Measurements from ENCODE around the gene SBNO2.
"Not testable (repeated sequence)": the region's sequence is repeated elsewhere in the genome, so short reads cannot be mapped to it uniquely, and the experiment has no call there.

SBNO2 gene

GRCh38 chr19:1173845-1174809, at the start of gene SBNO2:
SBNO2 (minus strand) TSS chr19:1174268; CDS start chr19:1154276, 19,992 bp downstream.
- DNase-seq (ENCODE audit: low read depth) = no peak

DNA sequence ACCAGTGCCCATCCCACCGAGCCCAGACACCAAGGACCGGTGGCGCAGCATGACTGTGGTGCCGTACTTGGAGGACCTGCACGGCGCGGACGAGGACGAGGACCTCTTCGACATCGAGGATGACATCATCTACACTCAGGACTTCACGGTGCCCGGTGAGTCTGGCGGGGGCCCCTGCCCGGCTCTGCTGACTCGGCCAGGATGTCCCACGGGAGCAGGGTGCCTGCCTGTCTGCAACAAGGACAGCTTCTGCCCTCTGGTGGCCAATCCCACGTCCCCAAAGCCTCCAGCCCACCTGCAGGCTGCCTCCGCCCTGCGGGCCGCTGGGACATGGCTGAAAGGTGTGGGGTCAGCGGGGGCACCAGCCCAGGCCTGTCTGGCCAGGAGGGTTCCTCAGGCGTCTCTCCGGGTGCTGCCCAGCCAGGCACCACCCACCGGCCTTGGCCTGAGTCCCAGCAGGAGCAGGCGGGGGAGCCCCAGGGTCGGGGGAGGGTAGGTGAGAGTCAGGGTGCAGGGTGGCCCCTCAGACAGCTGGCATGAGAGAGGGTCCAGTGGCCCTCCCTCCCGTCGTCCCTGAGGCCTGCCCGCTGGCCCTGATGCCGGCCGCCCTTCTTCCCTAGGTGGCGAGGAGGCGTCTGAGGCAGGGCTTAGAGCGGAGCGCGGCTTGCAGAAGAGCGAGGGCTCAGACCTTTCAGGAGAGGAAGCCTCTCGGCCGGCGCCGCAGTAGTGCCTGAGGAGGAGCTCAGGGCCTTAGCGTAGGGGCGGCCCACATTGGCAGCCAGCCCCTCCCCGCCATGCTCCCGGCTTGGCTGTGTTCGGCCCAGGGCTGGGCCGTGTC, 49.2 kb upstream of the SBNO2 start:
- no peak for DNase-seq (ENCODE audit: low read depth)

GRCh38 chr19:1222394-1222793, 48.3 kb upstream of the SBNO2 start:
- no peak for DNase-seq (ENCODE audit: low read depth)

DNA sequence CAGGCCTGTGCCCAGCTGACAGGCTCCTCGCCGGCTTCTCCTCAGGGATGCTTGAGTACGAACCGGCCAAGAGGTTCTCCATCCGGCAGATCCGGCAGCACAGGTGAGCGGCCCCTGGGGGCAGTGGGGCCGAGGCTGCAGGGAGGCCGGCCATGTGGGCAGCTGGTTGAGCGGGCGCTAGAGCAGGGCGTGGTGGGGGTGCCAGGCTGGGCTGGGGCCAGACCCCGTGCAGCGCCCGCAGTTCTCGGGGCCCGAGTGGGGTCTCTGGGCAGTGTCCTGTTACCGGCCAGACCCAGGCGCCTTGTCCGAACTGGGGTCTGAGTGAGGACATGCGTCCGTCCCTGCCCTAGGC, 47.8 kb upstream of the SBNO2 start:
- no peak for DNase-seq (ENCODE audit: low read depth)

GRCh38 chr19:1220976-1221903, 47.2 kb upstream of the SBNO2 start:
- DNase-seq (ENCODE audit: low read depth) = no peak

DNA sequence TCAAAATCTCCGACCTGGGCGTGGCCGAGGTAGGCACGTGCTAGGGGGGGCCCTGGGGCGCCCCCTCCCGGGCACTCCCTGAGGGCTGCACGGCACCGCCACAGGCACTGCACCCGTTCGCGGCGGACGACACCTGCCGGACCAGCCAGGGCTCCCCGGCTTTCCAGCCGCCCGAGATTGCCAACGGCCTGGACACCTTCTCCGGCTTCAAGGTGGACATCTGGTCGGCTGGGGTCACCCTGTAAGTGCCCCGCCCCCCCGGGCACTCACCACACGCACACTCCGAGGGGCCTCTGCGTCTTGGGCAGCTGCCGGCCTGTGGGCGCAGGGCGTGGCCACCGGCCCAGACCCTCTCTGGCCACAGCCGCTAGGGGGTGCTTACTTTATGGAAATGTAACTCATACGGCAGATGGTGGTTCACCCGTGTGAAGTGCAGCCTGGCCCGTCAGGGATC, 46.4 kb upstream of the SBNO2 start:
- no peak for DNase-seq (ENCODE audit: low read depth)

DNA sequence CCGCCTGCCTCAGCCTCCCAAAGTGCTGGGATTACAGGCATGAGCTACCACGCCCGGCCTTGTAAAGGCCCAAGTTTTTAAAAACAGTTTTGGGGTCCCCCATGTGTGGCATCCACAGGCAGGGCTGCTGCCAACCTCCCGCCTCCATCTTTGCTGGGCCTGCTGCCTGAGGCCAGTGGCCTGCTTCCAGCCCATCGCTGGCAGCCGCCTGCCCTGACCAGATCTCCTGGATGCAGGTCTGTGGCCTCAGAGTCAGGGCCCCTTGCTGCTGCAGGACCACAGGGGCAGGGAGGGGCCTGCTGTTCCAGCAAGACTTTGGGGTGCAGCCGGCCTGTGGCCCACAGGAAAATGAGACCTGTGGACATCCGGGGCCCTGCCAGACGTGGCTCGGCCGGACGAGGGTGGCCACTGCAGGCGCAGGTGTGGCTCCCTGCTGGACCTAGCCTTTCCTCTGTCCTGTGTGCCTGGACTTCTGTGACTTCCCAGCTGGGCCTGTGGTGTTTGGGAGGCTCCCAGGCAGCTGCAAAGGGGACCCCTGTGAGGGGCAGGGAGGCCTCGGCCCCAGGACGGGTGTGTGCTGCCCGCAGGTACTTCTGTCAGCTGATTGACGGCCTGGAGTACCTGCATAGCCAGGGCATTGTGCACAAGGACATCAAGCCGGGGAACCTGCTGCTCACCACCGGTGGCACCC, 45.9 kb upstream of the SBNO2 start:
- DNase-seq (ENCODE audit: low read depth) = no peak

DNA sequence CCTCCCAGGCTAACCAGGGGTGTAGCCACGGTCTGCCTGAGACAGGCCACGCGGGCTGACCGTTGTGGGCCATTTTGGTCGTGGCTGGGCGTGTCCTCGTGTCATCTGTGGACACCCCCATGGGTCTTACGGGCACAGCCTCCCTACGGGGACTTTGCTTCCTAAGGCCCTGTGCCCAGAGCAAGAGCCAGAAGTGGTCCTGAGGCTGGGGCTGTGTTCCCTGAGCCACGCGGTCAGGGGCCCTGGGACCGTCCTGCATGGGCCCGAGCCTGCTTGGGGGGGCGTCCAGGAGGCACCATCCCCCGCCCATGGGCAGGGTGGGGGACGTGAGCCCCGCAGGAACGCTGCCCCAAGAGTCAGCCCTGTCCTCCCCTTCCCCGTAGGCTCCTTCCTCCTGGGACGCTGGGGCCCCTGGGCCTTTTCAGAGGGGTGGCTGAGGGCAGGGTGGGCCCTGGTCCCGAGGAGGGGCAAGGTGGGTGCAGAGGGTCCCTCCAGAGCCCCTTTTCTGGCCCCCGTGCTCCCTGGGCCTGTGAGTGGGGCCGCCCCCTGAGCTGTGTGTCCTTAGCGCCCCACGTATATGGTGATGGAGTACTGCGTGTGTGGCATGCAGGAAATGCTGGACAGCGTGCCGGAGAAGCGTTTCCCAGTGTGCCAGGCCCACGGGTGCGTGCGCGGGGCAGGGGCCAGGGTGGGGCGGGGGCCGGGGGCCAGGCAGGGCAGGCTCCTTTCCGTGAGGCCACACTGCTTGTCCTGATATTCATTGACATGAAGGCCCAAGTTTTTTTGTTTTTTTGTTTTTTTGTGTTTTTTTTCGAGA, 44.9 kb upstream of the SBNO2 start:
- no peak for DNase-seq (ENCODE audit: low read depth)

DNA sequence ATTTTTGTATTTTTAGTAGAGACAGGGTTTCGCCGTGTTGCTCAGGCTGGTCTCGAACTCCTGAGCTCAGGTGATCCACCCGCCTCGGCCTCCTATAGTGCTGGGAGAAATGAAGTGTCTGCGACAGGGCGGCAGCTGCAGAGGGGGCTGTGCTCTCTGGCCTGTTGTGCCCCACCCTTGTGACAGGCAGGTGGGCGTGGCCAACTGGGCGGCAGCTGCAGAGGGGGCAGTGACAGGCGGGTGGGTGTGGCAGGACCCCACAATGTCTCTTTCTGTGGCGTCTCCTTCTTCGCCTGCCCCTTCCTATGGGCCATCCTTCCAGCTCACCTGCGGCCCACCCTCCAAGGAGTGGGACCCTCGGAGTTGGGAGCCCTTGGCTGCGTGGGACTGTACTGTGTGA, 43.3 kb upstream of the SBNO2 start:
- DNase-seq (ENCODE audit: low read depth) = no peak

GRCh38 chr19:1216756-1217155, 42.7 kb upstream of the SBNO2 start:
- no peak for DNase-seq (ENCODE audit: low read depth)

DNA sequence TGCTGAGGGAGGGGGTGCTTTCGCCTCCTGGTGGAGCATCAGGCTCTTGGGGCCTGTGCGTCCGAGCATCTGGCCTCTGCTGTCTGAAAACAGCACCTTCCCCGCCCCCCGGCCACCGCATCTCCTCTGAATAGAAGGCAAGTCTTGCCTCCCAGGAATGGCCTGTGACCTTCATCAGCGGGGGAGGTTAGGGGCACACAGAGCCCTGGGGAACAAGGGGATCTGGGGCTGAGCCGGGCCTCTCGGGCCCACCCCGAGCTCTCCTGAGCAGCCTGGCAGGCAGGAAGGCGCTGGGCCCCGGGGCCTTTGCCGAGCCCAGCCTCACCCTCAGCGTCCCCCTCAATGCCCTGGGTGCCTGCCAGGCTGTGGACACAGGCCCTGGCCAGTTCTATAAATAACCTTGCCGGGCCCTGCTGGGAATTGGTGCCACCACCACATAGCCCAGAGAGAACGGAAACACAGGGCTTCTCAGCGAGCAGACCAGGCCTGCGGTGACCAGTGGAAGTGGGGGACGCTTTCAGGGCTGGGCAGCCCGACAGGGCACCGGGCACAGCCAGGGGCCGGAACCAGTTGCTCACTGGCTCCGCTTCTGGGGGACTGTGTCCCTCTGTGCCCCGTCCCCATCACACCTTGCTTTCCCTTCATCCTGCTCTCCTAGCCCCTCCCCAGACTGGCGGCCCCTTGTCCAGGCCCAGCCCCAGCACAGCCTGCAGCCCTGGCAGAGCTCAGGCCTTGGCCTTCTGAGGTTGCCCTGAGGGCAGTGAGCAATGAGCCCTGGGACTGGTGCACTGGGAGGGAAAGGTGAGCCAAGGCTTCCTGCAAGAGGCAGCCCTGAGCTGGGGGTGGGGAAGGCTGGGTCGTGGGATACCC, 41.0 kb upstream of the SBNO2 start:
- DNase-seq (ENCODE audit: low read depth) = no peak

- no peak for DNase-seq (ENCODE audit: low read depth)
Measured at GRCh38 chr19:1214299-1214861, 40.3 kb upstream of the SBNO2 start.

DNA sequence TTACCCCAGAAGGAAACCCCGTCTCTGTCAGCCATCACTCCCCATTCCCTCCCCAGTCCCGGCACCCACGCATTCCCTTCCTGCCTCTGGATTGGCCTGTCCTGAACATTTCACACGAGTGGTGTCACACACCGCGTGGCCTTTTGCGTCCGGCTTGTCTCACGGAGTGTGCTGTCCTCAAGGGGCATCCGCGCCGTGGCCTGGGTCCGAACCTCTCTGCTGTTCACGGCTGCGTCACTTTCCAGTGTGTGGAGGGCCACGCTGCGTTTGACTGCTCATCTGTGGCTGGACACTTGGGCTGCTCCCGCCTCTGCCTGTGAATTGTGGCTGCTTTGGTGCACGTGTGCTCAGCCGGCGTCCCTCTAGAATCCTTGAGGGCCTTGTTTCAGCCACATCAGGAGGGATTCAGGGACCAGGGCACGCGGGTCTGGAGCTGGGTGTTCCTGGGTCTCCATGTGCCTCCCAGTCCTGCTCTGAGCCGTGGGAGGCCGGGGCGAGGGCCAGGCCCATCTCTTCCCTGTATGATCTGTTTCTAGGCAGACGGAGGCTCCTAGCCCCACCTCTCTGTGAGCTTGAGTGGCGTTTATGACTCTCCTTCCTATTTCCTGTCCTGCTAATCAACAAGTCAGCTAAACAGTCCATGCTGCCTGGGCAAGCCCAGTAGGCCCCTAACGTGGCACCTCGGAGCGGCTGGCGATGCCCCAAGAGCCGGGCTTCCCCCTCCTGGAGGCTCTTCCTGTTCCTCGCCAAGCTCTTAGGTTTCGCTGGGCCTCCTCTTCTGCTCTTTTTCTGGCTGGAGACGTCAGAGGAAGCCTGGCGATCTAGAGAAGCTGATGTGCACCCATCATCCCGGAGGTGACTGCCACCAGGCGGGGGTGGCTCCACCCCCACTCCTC, 39.6 kb upstream of the SBNO2 start:
- no peak for DNase-seq (ENCODE audit: low read depth)

DNA sequence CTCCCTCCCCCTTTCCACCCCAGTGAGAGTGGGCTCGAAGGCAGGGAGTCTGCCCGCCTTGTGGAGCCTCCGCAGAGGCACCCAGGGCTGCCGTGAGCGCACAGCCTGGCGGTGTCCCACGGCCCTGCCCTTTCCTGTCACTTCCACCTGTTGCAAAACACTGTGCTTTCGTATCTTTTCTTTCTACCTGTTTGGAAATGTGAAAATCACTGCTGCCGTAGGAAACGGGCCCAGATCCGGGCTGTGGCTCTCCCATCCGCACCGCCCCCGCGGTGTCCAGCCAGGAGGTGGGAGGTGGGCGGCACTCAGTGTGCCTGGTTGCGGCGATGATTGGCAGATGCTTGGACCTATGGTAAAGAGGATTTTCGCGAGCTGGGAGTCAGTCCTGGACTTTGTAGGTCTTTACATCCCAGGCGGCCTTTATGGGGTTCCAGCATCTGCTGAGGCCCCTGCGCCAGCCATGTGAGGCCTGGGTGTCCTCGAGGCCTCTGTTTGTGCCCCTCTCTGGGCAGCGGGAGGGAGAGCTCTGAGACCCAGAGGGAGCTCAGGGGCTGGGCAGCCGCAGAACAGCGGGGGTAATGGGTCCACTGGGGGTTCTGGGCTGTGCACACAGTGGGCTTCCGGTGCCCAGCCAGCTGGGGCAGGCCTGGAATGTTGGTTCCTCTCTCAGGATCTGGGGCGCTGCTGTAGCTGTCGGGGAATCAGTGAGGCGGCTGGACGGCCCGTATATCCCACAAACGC, 37.6 kb upstream of the SBNO2 start:
- DNase-seq (ENCODE audit: low read depth) = no peak

- no peak for DNase-seq (ENCODE audit: low read depth)
Measured at GRCh38 chr19:1210227-1210538, 36.1 kb upstream of the SBNO2 start.

- DNase-seq (ENCODE audit: low read depth) = not testable (repeated sequence)
Measured at GRCh38 chr19:1208830-1209229, 34.8 kb upstream of the SBNO2 start.

- DNase-seq (ENCODE audit: low read depth) = no peak
Measured at GRCh38 chr19:1206864-1207450, 32.9 kb upstream of the SBNO2 start.

Measured in CMK (cell line).